Measurements from ENCODE around the gene YTHDF1.

The YTHDF1 gene

GRCh38 chr20:63168861-63169260 is 47.1 kb downstream of the YTHDF1 start:
- Histone ChIP-seq H3K9me3 (ENCODE audit: severe bottlenecking) (no peaks in the 10 kb centered on the region), H3K4me1 (ENCODE audit: insufficient read depth, poor library complexity, severe bottlenecking) (no peaks in the 10 kb centered on the region), H3K36me3 (ENCODE audit: low read depth) (no peaks in the 10 kb centered on the region), H3K27ac (ENCODE audit: poor library complexity, severe bottlenecking) (no peak overlapping the region), H3K4me3 (ENCODE audit: severe bottlenecking) (no peak overlapping the region), H3K27me3 (ENCODE audit: insufficient read depth, poor library complexity, severe bottlenecking) (peaks cover 48% of the 10 kb centered on the region)
- no peak for ATAC-seq (ENCODE audit: low read depth)
- peak; percentile 79 for DNase-seq (ENCODE audit: low spot score)
- no peak for TF ChIP-seq CTCF (IDR thresholded peaks at IDR 0.05; ENCODE audit: poor library complexity, severe bottlenecking)

- Histone ChIP-seq H3K27ac (ENCODE audit: poor library complexity, severe bottlenecking) (no peak overlapping the region), H3K4me3 (ENCODE audit: severe bottlenecking) (no peak overlapping the region), H3K4me1 (ENCODE audit: insufficient read depth, poor library complexity, severe bottlenecking) (no peaks in the 10 kb centered on the region), H3K9me3 (ENCODE audit: severe bottlenecking) (no peaks in the 10 kb centered on the region), H3K36me3 (ENCODE audit: low read depth) (no peaks in the 10 kb centered on the region), H3K27me3 (ENCODE audit: insufficient read depth, poor library complexity, severe bottlenecking) (peaks cover 48% of the 10 kb centered on the region)
- no peak for ATAC-seq (ENCODE audit: low read depth)
- peak; percentile 88 for DNase-seq (ENCODE audit: low spot score)
- no peak for TF ChIP-seq CTCF (IDR thresholded peaks at IDR 0.05; ENCODE audit: poor library complexity, severe bottlenecking)
Measured at GRCh38 chr20:63167918-63168520, 47.9 kb downstream of the YTHDF1 start.

- Histone ChIP-seq H3K4me1 (ENCODE audit: insufficient read depth, poor library complexity, severe bottlenecking) (no peaks in the 10 kb centered on the region), H3K4me3 (ENCODE audit: severe bottlenecking) (no peak overlapping the region), H3K36me3 (ENCODE audit: low read depth) (no peaks in the 10 kb centered on the region), H3K27me3 (ENCODE audit: insufficient read depth, poor library complexity, severe bottlenecking) (peaks cover 49% of the 10 kb centered on the region), H3K9me3 (ENCODE audit: severe bottlenecking) (no peaks in the 10 kb centered on the region), H3K27ac (ENCODE audit: poor library complexity, severe bottlenecking) (no peak overlapping the region)
- ATAC-seq (ENCODE audit: low read depth) (peak; percentile 26), DNase-seq (ENCODE audit: low spot score) (peak; percentile 95)
- TF ChIP-seq CTCF (IDR thresholded peaks at IDR 0.05; ENCODE audit: poor library complexity, severe bottlenecking): no peak
Measured at GRCh38 chr20:63167026-63167917, 48.7 kb downstream of the YTHDF1 start.

- ATAC-seq (ENCODE audit: low read depth) (no peak), DNase-seq (ENCODE audit: low spot score) (peak; percentile 85)
- H3K4me3 ChIP-seq (ENCODE audit: severe bottlenecking): no peak overlapping the region
- no peaks in the 10 kb centered on the region for H3K9me3 ChIP-seq (ENCODE audit: severe bottlenecking)
- no peak for TF ChIP-seq CTCF (IDR thresholded peaks at IDR 0.05; ENCODE audit: poor library complexity, severe bottlenecking)
- peaks cover 49% of the 10 kb centered on the region for H3K27me3 ChIP-seq (ENCODE audit: insufficient read depth, poor library complexity, severe bottlenecking)
- H3K4me1 ChIP-seq (ENCODE audit: insufficient read depth, poor library complexity, severe bottlenecking): no peaks in the 10 kb centered on the region
- no peaks in the 10 kb centered on the region for H3K36me3 ChIP-seq (ENCODE audit: low read depth)
- H3K27ac ChIP-seq (ENCODE audit: poor library complexity, severe bottlenecking): no peak overlapping the region
Measured at GRCh38 chr20:63166193-63167020, 49.5 kb downstream of the YTHDF1 start.

Data from RWPE2 (cell line).